ENCODE results near the gene CCDC146.
"Not testable (repeated sequence)": the region's sequence is repeated elsewhere in the genome, so short reads cannot be mapped to it uniquely, and the experiment has no call there.

The CCDC146 gene

DNA sequence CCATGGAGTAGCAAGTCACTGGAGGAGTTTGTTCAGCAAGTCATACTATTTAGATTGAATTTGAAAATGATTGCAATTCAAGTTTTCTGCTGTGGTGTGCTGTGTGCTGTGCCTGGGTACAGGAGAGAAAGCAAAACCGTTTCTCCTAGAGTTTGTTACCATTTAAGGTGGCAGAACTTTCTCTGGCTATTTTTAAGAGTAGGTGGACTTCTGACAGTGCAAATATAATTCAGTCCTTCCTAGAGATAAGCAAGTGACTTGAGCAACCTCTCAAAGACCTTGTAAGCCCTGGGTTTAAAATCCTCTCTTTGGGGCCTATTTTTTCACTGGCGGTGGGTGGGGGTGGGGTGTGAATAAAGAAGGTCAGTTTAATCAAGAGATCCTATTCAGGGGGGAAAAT lies 120.1 kb downstream of the CCDC146 start:
- H3K27ac ChIP-seq, result no peak overlapping the region
- no peak for DNase-seq (ENCODE audit: low read depth, low spot score)

DNA sequence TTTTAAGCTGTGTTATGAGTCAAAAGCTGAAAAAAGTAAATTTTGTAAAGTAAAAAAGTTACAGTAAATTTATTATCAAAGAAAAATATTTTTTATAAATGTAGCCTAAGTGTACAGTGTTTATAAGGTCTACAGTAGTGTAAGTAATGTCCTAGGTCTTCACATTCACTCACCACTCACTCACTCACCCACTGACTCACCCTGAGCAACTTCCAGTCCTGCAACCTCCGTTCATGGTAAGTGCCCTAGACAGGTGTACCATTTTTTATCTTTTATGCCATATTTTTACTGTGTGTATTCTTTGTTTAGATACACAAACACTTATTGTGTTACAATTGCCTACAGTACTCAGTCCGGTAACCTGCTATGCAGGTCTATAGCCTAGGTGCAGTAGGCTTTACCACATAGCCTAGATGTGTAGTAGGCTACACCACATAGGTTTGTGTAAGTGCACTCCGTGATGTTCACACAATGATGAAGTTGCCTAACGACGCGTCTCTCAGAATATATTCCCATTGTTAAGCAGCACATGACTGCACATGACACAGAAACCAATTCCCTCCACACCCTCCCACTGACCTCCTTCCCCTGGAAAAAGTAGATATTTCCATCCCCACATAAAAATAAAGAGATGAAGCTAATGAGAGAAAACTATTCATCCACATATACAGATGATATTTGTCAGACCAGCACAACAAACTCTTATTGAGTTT lies 122.0 kb downstream of the CCDC146 start:
- H3K27ac ChIP-seq, result no peak overlapping the region
- DNase-seq (ENCODE audit: low read depth, low spot score), result no peak

GRCh38 chr7:77245015-77245755 lies 122.8 kb downstream of the CCDC146 start:
- H3K27ac ChIP-seq, result no peak overlapping the region
- no peak for DNase-seq (ENCODE audit: low read depth, low spot score)

GRCh38 chr7:77246026-77246640 lies 123.7 kb downstream of the CCDC146 start:
- H3K27ac ChIP-seq, result no peak overlapping the region
- DNase-seq (ENCODE audit: low read depth, low spot score), result no peak

DNA sequence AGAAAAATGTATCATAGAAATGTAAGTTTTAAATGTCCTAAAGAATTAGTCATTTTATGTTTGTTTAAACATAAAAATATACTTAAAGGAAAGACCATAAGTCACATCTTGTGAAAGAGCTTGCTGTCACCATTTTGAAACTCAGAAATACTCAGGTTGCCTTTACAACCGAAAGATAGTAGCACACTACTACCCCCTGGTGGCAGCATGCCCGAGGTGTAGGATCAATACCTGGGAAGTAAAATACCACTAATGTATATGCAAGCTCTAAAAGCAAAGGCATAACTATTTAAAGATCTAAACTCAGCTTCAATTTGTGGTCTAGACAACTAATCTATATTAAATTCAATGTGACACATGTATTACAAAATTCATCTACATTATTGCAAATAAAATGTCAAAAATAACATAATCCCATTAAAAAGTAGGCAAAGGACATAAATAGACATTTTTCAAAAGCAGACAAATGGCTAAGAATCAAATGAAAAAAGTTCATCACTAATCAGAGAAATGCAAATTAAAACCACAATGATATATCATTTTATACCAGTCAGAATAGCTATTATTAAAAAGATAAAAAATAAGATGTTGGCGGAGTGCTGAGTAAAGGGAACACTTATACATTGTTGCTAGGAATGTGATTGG lies 124.9 kb downstream of the CCDC146 start:
- H3K27ac ChIP-seq, result no peak overlapping the region
- no peak for DNase-seq (ENCODE audit: low read depth, low spot score)

- DNase-seq (ENCODE audit: low read depth, low spot score), result no peak
- H3K27ac ChIP-seq, result no peak overlapping the region
Measured at GRCh38 chr7:77248154-77248553, 125.7 kb downstream of the CCDC146 start.

DNA sequence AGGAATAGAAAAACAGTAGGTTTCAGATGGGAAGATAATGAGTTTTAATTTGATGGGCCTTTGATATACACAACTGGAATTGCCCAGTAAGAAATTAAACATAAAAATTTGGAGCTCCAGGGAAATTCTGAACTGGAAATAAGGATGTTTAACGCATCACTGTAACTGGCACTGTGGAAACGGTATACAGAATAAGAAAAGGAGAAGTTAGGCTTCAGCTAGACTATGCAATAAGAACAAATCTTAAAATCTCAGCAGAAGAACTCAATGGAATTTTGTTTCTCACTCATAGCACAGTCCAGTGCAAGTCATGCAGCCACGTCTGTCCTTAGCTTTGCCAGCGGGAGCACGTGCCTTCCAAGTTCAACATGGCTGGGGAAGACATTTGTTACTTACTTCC lies 130.1 kb downstream of the CCDC146 start:
- no peak for DNase-seq (ENCODE audit: low read depth, low spot score)
- no peak overlapping the region for H3K27ac ChIP-seq

GRCh38 chr7:77253151-77253550 lies 130.7 kb downstream of the CCDC146 start:
- no peak overlapping the region for H3K27ac ChIP-seq
- no peak for DNase-seq (ENCODE audit: low read depth, low spot score)

DNA sequence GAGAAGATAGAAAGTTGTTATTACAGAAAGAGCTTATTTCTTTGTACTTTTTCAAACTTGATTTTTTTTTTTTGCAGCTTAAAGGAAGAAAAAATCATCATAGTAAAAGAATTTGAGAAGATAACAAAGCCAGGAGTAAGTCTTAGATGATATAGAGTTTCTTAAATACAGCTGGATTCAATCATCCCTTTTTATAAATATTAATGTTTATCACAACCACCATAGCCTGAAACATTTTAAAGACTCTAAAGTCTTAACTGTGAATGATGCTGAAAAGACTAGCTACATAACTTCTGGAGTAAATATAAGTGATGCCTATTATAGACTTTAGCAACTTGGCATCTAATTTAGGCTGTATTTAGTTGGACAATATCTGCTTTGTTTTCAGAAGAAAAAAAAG lies 132.0 kb downstream of the CCDC146 start:
- no peak overlapping the region for H3K27ac ChIP-seq
- no peak for DNase-seq (ENCODE audit: low read depth, low spot score)

- H3K27ac ChIP-seq, result no peak overlapping the region
- no peak for DNase-seq (ENCODE audit: low read depth, low spot score)
Measured at GRCh38 chr7:77254915-77255314, 132.5 kb downstream of the CCDC146 start.

- no peak overlapping the region for H3K27ac ChIP-seq
- DNase-seq (ENCODE audit: low read depth, low spot score), result no peak
Measured at GRCh38 chr7:77258014-77258413, 135.6 kb downstream of the CCDC146 start.

DNA sequence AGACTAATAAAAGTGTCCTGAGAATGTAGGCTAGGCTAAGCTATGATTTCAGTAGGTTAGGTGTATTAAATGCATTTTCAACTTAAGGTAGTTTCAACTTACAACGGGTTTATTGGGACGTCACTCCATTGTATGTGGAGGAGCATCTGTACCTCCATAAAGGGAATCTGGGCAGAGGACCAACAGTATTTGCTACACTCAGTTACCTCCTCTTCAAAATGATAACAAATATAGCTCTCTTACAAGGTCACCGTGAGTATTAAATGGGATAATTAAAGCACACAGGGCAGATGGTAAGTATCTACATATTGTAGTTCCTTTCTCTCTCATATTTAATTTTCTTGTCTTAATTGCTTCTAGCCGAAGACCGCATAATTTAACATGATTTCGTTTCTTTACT lies 136.2 kb downstream of the CCDC146 start:
- H3K27ac ChIP-seq, result no peak overlapping the region
- DNase-seq (ENCODE audit: low read depth, low spot score), result no peak

DNA sequence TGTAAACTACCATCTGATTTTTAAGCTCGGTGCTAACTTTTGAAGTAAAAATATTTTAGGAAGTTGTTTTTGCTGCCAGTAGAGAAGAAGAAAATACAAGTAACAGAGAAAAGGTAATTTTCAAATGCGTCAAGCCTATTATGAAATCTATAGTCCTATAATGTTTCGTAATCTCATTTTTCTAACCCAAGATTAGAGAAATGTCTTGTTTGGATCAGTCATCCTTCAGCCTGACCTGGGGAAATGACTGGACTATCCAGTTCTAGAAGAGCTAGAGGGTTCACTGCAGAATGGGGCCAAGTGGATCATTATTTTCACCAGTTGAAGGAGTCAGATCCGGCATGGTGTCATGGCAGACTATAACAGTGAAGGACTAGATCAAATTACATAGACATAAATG lies 139.9 kb downstream of the CCDC146 start:
- H3K27ac ChIP-seq, result no peak overlapping the region
- no peak for DNase-seq (ENCODE audit: low read depth, low spot score)

- H3K27ac ChIP-seq, result no peak overlapping the region
- DNase-seq (ENCODE audit: low read depth, low spot score), result no peak
Measured at GRCh38 chr7:77265666-77266065, 143.3 kb downstream of the CCDC146 start.

GRCh38 chr7:77266291-77266794 lies 143.9 kb downstream of the CCDC146 start:
- no peak for DNase-seq (ENCODE audit: low read depth, low spot score)
- H3K27ac ChIP-seq, result no peak overlapping the region

DNA sequence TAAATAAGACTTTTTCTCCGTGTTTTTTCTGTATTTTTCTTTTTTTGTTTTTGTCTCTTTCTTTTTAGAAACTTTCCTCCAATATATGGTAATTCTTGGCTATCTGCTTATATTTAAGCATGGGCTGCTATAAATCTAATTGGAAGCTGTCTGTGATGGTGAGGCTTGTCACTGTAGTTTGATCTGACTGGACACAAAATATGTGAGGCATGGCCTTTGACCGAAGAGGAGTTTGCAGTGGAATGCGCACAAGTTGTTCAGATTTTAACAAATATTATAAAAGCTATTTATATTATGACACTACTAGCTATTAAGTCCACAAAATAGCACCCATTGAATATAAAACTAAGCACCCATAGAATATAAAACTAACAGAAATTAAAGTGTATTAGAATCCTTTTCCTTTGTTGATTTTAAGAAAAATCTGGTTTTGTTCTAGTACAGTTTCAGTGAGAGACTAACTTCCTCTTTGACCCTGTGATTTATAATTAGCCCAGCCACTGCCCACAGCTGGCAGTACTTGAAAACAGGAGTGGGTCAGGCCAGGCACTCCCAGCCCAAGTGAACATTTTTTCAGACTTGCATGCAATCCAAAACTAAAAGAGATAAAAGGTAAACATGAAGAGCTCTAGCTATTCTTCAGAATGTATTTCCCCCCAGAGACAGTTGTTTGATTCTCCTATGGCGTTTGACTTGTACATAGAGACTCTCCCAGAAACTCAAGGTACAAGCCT lies 147.1 kb downstream of the CCDC146 start:
- no peak for DNase-seq (ENCODE audit: low read depth, low spot score)
- no peak overlapping the region for H3K27ac ChIP-seq

- no peak for DNase-seq (ENCODE audit: low read depth, low spot score)
- no peak overlapping the region for H3K27ac ChIP-seq
Measured at GRCh38 chr7:77270094-77270480, 147.7 kb downstream of the CCDC146 start.

DNA sequence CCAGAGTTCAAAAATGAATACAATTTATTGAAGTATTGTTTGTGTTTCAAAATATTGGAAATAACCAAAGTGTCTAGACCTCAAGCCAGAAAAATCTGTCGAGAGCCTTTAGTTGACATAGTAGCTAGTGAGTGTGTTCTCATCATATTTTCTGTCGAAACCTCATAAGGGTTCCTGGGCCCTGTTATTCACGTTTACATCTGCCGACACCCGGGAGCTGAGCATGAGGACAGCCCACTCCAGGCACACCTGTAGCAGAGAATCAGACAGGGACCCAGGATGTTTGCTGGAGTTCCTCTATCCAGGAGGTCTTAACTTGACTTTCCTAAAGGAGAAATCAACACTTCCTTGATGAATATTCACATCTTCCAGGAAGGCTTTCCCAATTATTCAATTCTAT lies 149.4 kb downstream of the CCDC146 start:
- no peak for DNase-seq (ENCODE audit: low read depth, low spot score)
- no peak overlapping the region for H3K27ac ChIP-seq

DNA sequence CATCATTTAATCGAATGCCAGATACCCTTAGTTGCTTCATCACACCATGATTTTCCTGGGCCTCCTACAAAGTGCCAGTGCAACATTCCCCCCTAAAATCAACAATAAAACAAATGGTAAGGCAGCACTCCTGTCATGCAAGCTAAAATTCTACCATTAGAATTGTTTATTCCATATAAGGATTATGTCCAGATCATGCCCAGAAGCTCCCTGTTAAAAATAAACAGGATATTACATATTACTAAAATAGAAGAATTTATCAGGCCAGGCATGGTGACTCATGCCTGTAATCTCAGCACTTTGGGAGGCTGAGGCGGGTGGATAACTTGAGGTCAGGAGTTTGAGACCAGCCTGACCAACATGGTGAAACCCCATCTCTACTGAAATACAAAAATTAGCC lies 153.2 kb downstream of the CCDC146 start:
- not testable (repeated sequence) for DNase-seq (ENCODE audit: low read depth, low spot score); H3K27ac ChIP-seq

- no peak overlapping the region for H3K27ac ChIP-seq
- no peak for DNase-seq (ENCODE audit: low read depth, low spot score)
Measured at GRCh38 chr7:77276120-77276519, 153.7 kb downstream of the CCDC146 start.
